NCI-H748 (cell line): ENCODE measurements around the gene SYNM.
"Not testable (repeated sequence)": the region's sequence is repeated elsewhere in the genome, so short reads cannot be mapped to it uniquely, and the experiment has no call there.

Experiments
- DNase-seq: peaks from one replicate; lab custom pipeline; 2025; ENCODE audit not compliant: unreplicated experiment; lab: John Stamatoyannopoulos, UW

Gene SYNM, protein sequence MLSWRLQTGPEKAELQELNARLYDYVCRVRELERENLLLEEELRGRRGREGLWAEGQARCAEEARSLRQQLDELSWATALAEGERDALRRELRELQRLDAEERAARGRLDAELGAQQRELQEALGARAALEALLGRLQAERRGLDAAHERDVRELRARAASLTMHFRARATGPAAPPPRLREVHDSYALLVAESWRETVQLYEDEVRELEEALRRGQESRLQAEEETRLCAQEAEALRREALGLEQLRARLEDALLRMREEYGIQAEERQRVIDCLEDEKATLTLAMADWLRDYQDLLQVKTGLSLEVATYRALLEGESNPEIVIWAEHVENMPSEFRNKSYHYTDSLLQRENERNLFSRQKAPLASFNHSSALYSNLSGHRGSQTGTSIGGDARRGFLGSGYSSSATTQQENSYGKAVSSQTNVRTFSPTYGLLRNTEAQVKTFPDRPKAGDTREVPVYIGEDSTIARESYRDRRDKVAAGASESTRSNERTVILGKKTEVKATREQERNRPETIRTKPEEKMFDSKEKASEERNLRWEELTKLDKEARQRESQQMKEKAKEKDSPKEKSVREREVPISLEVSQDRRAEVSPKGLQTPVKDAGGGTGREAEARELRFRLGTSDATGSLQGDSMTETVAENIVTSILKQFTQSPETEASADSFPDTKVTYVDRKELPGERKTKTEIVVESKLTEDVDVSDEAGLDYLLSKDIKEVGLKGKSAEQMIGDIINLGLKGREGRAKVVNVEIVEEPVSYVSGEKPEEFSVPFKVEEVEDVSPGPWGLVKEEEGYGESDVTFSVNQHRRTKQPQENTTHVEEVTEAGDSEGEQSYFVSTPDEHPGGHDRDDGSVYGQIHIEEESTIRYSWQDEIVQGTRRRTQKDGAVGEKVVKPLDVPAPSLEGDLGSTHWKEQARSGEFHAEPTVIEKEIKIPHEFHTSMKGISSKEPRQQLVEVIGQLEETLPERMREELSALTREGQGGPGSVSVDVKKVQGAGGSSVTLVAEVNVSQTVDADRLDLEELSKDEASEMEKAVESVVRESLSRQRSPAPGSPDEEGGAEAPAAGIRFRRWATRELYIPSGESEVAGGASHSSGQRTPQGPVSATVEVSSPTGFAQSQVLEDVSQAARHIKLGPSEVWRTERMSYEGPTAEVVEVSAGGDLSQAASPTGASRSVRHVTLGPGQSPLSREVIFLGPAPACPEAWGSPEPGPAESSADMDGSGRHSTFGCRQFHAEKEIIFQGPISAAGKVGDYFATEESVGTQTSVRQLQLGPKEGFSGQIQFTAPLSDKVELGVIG (N-terminal part only)

DNA sequence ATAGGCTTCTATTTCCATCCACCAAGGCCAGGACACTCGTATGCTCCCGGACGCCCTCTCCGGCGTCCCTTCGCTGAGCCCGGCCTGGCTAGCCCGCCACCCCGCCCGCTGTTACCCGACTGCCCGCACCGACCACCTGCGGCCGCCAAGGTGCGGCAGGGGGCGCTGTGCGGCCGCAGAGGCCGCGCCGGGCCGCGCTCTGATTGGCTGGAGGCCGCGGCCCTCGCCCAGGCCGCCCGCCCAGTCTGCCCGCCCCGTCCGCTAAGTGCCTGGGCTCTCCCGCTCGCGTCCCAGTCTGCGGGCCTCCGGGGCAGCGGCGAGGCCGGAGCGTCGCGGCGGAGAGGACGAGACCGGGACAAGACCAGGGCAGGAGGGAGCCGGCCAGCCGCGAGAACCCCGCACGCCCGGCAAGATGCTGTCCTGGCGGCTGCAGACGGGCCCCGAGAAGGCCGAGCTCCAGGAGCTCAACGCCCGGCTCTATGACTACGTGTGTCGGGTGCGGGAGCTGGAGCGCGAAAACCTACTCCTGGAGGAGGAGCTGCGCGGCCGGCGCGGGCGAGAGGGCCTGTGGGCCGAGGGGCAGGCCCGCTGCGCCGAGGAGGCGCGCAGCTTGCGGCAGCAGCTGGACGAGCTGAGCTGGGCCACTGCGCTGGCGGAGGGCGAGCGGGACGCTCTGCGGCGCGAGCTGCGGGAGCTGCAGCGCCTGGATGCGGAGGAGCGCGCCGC lies at the start of gene SYNM:
TSS of gene SYNM (plus strand) at position 293 of the 726 bp plus-strand sequence. CDS start at position 413, 120 bp downstream.
- peak; percentile 79 for DNase-seq

DNA sequence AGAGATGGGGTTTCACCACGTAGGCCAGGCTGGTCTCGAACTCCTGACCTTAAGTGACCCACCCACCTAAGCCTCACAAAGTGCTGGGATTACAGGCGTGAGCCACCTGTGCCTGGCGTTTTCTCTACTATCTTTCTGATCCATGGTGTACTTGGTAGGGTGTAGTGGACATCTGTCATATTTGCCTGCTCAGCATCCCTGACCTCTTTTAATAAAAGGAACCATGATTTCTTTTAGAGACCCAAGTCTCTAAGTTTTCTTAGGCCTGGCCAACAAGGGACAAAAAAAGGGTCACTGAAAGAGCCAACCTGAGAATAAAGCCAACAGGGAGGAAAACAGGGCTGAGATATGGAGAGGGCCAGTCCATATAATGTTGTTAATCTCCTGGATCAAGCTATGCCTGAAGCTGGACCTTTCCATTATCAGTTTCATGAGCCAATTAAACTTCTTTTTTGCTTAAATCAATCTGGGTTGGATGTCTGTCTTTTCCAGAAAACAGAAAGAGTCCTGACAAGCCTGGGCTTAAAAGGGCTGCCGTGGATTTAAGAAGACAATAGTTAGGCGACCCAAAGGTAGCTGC lies 49.2 kb upstream of the SYNM start:
- DNase-seq, result no peak

DNA sequence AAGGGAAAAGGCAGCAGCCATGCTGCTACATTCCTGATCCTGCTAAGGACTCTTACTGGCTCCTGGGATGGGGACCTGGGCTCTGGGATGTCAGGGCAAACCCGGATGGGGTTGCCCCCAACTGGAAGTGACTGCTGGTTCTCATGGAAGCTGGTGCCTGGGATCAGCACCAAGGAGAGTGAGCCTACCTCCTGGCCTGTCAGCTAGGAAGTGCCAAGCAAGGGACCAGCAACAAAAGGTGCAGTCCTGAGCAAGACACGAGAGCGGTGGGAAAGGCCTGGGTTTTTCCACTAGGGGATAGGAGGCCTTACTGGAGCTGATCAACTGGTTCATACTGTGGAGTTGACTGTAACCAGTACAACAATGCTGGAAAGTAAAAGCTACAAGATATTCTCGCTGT lies 47.9 kb upstream of the SYNM start:
- DNase-seq, result no peak

DNA sequence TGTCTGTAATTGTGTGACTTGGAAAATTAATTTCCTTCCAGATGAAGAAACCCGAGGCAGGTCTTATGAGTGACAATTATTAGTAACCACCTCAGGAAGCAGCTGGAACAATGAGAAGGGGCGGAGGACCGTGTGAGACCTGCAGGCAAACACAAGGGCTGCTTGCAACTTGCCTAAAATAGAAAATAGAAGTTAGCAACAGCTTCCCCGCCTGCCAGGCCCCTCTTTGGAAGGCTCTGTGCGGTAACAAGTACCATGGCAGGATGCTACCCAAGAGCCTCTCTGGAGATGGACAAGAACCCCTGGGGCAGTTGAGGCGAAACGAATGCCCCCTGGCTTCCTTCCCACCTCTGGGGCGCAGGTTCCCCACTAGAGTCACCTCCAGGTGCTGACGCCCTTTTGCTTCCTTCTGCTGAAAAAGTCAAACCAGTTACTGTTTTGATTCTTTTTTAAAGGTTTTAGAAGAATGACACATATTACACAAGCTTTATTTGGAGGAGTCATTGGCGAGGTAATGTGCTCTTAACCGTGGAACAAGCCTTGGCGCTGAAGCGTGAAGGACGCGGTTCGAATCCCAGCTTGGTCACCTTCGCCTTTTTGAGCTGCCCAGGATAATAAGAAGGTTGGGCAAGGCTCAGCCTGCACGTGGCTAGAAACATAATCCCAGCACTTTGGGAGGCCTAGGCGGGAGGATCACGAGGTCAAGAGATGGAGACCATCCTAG lies 47.0 kb upstream of the SYNM start:
- no peak for DNase-seq

DNA sequence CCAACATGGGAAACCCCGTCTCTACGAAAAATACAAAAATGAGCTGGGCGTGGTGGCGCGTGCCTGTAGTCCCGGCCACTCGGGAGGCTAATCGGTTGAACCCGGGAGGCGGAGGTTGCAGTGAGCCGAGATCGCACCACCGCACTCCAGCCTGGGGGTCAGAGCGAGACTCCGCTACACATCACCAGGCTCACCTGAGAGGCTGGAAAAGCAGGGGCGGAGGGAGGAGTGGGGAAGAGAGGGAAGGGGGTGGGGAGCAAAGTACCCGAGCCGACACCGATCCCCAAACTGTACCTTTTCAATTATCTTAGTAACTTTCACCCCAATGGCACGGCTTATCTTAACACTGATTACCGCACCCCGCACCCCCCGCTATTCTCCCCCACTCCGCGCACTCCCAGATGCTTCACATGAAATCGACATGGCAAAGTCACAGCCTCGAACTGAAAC lies 46.4 kb upstream of the SYNM start:
- no peak for DNase-seq

DNA sequence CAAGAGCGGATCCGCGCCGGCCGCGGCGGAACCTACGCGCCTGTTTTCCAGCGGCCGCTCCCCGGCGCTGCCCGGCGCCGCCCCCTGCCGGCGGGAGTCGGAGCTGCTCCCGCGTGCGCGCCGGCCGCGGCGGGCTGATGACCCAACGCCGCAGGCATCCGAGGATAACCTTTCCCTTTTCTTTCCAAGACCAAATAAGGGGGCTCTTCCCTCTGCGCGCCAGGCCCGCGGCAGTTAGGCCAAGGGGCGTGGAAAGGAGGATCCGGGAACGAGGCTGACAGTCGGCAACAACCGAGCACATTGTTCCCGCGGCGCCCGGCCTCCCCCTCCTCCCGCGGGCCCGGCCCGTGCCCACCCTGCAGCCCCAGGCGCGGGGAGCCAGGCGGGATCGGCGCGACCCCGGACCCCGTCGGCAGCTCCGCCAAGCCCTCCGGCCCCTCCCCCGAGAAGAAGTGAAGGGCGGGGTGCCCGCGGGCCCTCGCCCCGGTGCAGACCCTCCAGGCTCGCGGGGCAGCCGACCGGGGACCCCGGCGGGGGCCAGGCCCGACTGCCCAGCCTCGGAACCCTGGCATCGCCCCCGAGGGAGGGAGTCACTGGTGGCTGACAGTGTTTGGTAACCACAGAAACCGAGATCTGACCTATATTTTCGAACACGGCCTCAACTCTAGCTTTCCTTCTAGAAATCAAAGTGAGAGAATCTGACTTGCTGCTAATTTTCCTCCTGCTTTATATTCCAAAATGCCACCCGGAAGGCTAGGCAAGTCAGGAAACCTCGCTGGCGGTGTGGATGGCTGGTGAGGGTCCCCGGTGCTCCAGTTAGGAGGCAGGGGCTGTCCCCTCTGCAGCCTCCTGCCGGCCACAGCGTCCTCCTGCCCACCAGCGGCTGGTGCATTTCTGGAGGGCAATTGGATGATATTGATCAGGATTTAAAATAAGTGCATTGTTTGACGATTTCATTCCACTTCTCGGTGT lies 45.6 kb upstream of the SYNM start:
- DNase-seq, result peak; percentile 53

DNA sequence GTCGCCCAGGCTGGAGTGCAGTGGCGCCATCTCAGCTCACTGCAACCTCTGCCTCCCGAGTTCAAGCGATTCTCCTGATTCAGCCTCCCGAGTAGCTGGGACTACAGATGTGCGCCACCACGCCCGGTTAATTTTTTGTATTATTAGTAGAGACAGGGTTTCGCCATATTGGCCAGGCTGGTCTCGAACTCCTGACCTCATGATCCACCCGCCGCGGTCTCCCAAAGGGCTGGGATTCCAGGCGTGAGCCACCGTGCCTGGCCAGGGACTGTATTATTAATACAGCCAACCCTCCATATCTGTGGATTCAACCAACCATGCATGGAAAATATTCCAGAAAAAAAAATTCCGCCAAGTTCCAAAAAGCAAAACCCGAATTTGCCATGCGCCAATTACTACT lies 44.7 kb upstream of the SYNM start:
- not testable (repeated sequence) for DNase-seq

DNA sequence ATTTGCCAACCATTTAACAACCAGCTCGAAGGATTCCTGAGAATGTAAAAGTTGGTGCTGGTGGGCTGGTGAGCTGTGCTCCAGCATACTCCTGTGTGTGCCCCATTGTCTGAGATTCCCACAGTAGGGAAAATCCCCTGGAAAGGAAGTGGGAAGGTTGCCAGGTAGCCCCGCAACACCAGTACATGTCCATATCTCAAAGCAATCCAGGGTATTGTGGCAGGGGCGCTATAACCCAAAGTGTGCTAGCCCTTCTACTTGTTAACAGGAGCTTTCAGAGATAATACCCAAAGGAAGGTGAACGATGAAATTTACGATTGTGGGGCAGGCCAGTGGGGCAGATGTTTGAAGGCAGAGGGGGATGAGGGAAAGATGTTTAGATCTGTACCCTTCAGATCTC lies 42.7 kb upstream of the SYNM start:
- DNase-seq, result no peak

DNA sequence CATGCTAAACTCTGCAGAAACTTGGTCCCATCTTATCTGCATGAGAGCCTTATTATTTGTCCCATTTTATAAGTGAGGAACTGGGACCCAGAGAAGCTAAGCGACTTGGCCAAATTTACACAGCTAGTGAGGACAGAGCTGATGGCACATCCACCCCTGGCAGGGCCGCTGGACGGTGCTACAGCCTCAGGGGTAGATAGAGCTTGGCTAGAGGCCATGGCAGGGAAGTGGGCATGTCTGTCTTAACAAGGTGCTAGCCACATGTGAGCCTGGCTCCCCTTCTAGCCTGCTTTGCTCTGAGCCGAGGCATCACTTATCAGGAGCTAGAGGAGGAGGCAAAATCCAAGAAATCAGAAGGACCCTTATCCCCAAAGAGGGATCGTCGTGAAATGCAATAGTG lies 36.7 kb upstream of the SYNM start:
- no peak for DNase-seq

DNA sequence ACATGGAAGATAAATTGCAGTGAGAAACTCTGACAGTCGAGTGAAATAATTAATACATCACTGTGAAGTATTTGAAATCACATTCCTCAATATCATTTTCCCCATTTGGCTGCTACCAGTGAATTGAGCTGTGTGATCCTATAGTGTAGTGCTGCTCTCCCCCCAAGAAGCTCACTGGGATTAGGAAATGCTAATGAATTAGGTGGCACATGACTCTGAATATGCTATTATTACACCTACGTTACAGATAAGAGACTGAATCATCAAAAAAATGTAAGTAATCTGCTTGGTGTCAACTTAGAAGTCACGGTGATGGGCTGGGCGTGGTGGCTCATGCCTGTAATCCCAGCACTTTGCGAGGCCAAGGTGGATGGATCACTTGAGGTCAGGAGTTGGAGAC lies 34.7 kb upstream of the SYNM start:
- DNase-seq, result no peak

DNA sequence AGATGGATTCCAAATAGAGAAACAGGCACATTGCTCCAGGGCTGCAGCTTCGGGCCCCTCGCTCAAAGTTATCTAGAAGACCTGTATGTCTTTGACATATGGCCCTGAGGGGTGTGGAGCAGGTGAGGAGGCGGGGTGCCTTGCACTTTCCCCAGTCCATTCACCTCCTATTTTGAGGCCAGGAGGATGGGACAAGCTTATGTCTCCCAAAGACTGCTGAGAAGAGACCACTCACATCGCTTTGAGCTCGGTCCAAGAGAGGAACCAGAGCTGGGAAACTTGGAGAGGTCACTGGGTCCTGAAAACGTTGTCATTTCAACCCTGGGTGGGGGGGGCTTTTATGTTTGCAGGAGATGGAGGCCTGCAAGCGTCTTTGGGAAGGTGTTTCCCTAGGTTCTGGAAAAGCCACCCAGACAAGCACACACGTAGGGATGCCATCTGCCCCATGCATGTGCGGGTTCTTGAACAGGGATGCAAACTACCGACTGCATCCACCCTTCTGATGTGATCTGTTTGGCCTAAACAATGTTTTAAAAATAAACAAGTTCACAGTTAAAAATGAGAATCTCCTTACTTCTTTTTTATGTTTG lies 33.7 kb upstream of the SYNM start:
- no peak for DNase-seq

DNA sequence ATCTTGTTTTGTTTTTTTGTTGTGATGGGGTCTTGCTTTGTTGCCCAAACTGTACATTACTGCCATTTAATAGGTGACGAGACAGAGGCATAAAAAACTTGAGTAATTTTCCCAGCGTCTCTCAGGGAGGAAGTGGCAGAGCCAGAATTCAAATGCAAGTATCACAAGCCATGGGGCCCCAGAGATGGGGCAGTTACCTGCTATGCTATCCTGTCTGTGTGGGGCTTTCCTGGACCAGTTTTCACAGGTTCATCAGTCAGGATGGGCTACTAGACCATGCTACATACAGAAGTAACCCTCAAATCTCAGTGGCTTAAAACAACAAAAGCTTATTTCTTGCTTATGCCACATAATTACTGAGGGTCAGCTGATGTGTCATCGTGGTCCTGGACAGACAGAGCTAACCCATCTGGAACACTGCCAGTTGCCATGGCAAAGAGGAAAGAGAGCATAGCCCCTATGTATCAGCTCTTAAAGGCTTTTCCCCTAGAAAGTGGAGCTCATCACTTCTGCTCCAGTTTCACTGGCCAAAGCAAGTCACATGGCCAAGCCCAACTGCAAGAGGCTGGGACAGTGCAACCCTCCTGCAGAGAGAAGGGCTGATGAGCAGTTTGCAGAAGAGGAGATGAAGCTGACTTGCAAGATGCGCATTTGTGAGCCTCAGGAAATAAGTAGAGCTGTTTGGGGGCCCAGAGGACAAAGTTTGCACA lies 31.7 kb upstream of the SYNM start:
- peak; percentile 6 for DNase-seq

DNA sequence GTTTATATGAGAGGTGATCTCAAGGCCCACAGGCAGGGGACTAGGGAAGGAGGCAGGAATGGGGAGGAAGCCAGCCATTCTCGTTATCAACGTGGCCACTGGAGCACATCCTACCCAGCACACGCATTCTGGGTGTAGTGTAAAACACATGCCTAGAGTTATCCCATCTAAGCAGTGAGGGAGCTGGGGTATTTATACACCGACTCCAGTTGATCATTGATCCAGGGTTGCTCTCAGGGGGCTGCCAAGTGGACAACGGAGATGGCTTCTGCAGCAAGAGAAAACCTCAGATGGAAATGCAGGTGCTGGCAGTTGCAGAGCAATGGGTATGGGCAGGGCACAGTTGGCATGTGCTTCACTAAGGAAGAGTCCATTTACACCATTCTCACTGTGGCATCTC lies 30.4 kb upstream of the SYNM start:
- DNase-seq, result no peak

DNA sequence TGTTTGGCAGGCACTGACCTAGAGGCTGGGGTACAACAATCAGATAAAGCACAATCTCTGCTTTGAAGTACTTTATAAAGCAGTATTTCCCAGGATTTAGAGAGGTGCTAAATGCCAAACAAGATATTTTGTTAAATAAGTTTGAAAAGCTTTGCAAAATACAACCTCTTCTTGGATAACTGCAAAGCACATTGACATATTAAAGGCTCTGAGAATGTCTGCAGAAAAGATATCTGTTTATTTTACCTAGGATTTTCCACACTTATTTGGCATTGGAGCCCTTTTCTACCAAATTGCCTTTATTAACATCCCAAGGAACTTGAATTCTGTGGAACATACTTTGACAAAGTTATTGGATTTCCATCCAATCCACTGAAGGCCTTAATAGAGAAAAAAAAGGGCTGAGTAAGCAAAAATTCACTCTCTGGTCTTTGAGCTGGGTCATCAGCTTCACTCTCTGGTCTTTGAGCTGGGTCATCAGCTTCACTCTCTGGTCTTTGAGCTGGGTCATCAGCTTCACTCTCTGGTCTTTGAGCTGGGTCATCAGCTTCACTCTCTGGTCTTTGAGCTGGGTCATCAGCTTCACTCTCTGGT lies 29.7 kb upstream of the SYNM start:
- not testable (repeated sequence) for DNase-seq

DNA sequence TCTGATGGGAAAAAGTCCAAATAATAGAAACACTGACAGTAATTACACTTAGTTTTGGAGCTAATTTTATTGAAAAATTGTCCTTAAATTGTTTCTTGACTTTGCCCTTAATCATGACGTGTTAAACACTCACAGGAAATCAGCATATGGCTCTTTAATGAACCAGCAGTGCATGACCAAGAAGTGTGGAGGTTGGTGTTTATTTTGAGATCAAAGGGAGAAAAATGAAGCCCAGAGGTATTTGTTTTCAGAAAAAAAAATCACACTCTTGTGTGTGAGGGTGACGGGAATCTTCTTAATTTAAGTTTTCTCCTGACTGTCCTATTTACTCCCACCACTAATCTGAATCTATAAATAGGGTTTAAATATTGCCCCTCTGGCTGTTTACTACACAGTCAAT lies 28.8 kb upstream of the SYNM start:
- DNase-seq, result no peak

DNA sequence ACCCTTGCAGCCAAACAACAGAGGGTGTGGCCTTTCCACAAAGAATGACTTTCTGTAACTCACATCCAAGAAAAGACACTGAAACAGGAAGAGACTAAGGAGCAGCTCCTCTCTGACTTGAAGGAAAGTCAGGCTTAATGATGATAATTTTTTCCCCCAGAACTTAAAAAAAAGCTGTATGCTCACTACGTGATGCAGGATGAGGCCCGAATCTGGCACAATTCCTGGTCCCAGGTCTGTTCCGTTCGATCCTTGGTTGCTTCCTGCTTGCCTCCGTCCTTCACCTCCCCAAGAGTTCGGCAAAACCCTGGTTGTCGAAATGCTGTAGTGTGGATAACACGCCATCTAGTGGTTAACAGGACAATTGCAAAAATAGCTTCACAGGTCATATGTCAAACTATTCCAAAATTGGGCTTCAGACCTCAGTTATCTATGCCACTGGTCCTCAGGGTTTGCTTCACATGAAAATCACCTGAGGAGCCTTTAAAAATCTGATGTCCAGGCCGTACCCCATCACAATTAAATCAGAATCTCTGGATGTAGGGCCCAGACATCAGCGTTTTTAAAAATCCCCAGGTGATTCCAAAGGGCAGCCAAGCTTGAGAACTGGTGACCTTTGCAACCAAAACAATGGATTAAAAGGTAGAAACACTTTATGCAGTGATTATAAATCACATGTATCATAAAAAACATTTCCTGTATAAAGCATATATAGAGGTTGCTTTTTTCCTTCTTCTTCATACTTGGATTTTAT lies 28.1 kb upstream of the SYNM start:
- DNase-seq, result peak; percentile 70
